Activated CD8-positive, alpha-beta T cell treated with anti-CD3 and anti-CD28 coated beads for 36 hours (primary cell): ENCODE measurements around the gene SRRM2. TPM values are rescaled to one million over a fixed set of nuclear protein-coding genes. Genes with fewer than 3 reads are reported as not detected.

Experiments
- ATAC-seq: fragments of 200-7000 bp; cut with Tn5 transposase; one replicate; pipeline ENCODE4 v1.10.0; 2021; ENCODE audit warnings: mild to moderate bottlenecking, moderate library complexity
- CTCF ChIA-PET: fragments of 350-600 bp; sonication (Branson Sonifier 250); formaldehyde crosslinking; loops from one replicate; lab custom pipeline; 2021; ENCODE audit warnings: antibody characterized with exemption; lab: Charles Lee
- POLR2A ChIA-PET: fragments of 350-600 bp; sonication (Branson Sonifier 250); formaldehyde crosslinking; loops from one replicate; lab custom pipeline; 2021; ENCODE audit warnings: antibody characterized with exemption; lab: Charles Lee
- DNase-seq: peaks from one replicate; pipeline ENCODE4 v3.0.0-alpha.2; 2020
- H3K27ac Mint-ChIP-seq: one replicate; pipeline ENCODE4 v1.8.0; 2021; ENCODE audit warnings: mild to moderate bottlenecking, mixed read lengths
- H3K27me3 Mint-ChIP-seq: one replicate; pipeline ENCODE4 v1.8.0; 2021; ENCODE audit warnings: mixed read lengths
- H3K36me3 Mint-ChIP-seq: one replicate; pipeline ENCODE4 v1.8.0; 2021; ENCODE audit warnings: low read depth, mixed read lengths
- H3K4me1 Mint-ChIP-seq: one replicate; pipeline ENCODE4 v1.8.0; 2021; ENCODE audit warnings: low read depth, mixed read lengths
- H3K4me3 Mint-ChIP-seq: one replicate; pipeline ENCODE4 v1.8.0; 2021; ENCODE audit warnings: mild to moderate bottlenecking, moderate library complexity, mixed read lengths
- H3K9me3 Mint-ChIP-seq: one replicate; pipeline ENCODE4 v1.8.0; 2021; ENCODE audit warnings: mixed read lengths
- CTCF ChIP-seq: fragments of 200-600 bp; IDR thresholded peaks from one replicate; pipeline ENCODE4 v1.8.0; 2022; ENCODE audit warnings: antibody characterized with exemption, mild to moderate bottlenecking
- intact Hi-C: fragments of 100-400 bp; cut with micrococcal nuclease; formaldehyde crosslinking; loops from one replicate; pipeline ENCODE4 v1.10.0; 2022
- total RNA-seq, 2 experiments: library from RNA; stranded (reverse); gene quantifications; one replicate each; pipeline ENCODE4 v1.2.3, GENCODE V29; 2021

The SRRM2 gene
- total RNA-seq, 2 experiments from 2014 or later, result 518 to 561 TPM

DNA sequence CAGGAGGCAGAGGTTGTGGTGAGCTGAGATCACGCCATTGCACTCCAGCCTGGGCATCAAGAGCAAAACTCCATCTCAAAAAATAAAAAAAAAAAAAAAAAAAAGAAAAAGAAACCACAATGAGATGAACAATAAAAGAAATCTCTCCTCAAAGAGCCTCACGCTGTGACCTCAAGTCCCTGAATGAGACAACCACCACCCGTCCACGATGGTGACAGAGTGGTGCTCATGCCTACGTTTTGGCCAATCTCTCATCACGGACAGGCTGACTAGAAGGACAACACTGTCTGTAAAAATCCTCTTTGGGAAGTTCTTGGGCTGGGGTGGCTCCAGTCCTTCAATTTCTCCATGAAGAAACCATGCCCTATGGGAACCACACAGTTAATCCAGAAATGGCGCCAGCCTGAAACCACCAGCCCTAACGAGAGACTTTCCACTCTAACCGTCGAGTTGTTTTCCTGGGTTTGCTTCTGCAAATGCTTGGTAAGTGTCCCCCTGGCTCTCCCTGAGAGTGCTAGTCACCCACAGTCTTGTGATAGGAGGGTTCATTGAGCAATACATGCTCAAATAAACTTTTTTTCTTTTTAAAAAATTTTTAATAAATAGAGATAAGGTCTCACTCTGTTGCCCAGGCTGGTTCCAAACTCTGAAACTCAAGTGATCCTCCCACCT, 17.5 kb upstream of the SRRM2 start:
- Mint-ChIP-seq H3K27me3 (no peaks in the 10 kb centered on the region), H3K9me3 (no peaks in the 10 kb centered on the region), H3K36me3 (no peaks in the 10 kb centered on the region), H3K4me1 (no peaks in the 10 kb centered on the region), H3K27ac (no peak overlapping the region), H3K4me3 (no peak overlapping the region)
- intact Hi-C loops, result no loop called here
- no peak for DNase-seq
- ATAC-seq, result no peak
- ChIA-PET CTCF (no interaction called here), POLR2A (no interaction called here)
- TF ChIP-seq CTCF, result no peak

- CTCF ChIA-PET, result no interaction called here
Observed at GRCh38 chr16:2736476-2737237, 15.8 kb upstream of the SRRM2 start.

GRCh38 chr16:2737238-2737605, 15.2 kb upstream of the SRRM2 start:
- CTCF ChIA-PET, result no interaction called here
- H3K27me3 Mint-ChIP-seq, result no peaks in the 10 kb centered on the region

More at GRCh38 chr16:2736476-2737237, 15.8 kb upstream of the SRRM2 start:
- no peak for TF ChIP-seq CTCF
- H3K9me3 Mint-ChIP-seq, result no peaks in the 10 kb centered on the region
- no peaks in the 10 kb centered on the region for H3K27me3 Mint-ChIP-seq
- H3K27ac Mint-ChIP-seq, result no peak overlapping the region
- no peaks in the 10 kb centered on the region for H3K4me1 Mint-ChIP-seq
- POLR2A ChIA-PET, result no interaction called here
- ATAC-seq (no peak), DNase-seq (no peak)
- intact Hi-C loops, result no loop called here
- H3K36me3 Mint-ChIP-seq, result no peaks in the 10 kb centered on the region
- H3K4me3 Mint-ChIP-seq, result no peak overlapping the region

DNA sequence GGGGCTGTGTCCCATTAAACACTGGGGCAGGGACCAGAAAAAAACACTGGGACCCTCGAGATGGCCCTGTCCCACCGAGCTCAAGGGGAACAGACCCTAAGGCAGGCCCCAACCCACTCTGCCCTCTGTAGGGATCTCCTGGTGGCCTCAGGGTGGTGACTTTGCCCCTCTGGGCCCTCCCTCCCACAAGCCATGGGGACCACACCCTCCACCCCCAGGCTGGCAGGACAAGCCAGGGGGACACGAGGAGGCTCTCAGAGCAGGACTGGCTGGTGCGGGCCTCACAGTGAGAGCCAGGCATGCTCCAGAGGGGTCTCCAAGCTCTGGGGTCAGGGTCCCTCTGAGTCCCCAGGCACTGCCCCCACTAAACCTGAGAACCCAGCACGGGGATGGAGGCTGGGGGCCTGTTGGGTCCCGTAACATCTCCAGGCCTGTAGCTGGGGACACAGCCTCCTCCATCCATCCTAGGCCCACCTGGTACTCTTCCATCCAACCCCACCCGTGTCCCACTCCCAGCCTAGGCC, 14.5 kb upstream of the SRRM2 start:
- ChIA-PET CTCF (no interaction called here), POLR2A (interaction anchor here (0.9 kb wide), 1 partner anchor 16 kb away, joined by 4 read pairs; no protein-coding TSS in a partner anchor)
- H3K36me3 Mint-ChIP-seq, result no peaks in the 10 kb centered on the region
- H3K4me1 Mint-ChIP-seq, result no peaks in the 10 kb centered on the region
- no peak overlapping the region for H3K27ac Mint-ChIP-seq
- ATAC-seq, result no peak
- intact Hi-C loops, result no loop called here
- H3K4me3 Mint-ChIP-seq, result no peak overlapping the region
- no peaks in the 10 kb centered on the region for H3K27me3 Mint-ChIP-seq
- no peaks in the 10 kb centered on the region for H3K9me3 Mint-ChIP-seq
- DNase-seq, result no peak
- no peak for TF ChIP-seq CTCF

More at GRCh38 chr16:2737238-2737605, 15.2 kb upstream of the SRRM2 start:
- no peak overlapping the region for H3K27ac Mint-ChIP-seq
- H3K9me3 Mint-ChIP-seq, result no peaks in the 10 kb centered on the region
- no peaks in the 10 kb centered on the region for H3K36me3 Mint-ChIP-seq
- DNase-seq (no peak), ATAC-seq (no peak)
- POLR2A ChIA-PET, result no interaction called here
- H3K4me3 Mint-ChIP-seq, result no peak overlapping the region
- intact Hi-C loops, result no loop called here
- no peaks in the 10 kb centered on the region for H3K4me1 Mint-ChIP-seq
- TF ChIP-seq CTCF, result no peak

- Mint-ChIP-seq H3K27me3 (no peaks in the 10 kb centered on the region), H3K4me1 (no peaks in the 10 kb centered on the region), H3K9me3 (no peaks in the 10 kb centered on the region), H3K4me3 (no peak overlapping the region), H3K36me3 (no peaks in the 10 kb centered on the region), H3K27ac (no peak overlapping the region)
- POLR2A ChIA-PET, result interaction anchor here (0.9 kb wide), 1 partner anchor 15 kb away, joined by 4 read pairs; no protein-coding TSS in a partner anchor
- no peak for TF ChIP-seq CTCF
- intact Hi-C loops, result no loop called here
- ATAC-seq (no peak), DNase-seq (no peak)
- CTCF ChIA-PET, result no interaction called here
Observed at GRCh38 chr16:2738615-2739014, 13.8 kb upstream of the SRRM2 start.
